ENCODE measurements around the gene FCHSD1. TPM values are rescaled to one million over a fixed set of nuclear protein-coding genes. Genes with fewer than 3 reads are reported as not detected.

Gene FCHSD1
- total RNA-seq, 1 experiment from 2014 or later: 23.1 TPM

GRCh38 chr5:141628175-141628788 is 22.9 kb downstream of the FCHSD1 start:
- Histone ChIP-seq H4K8ac (replicated peaks; ENCODE audit: insufficient read length, low read depth, low read length) (no peak overlapping the region), H3K4me2 (ENCODE audit: insufficient read depth, insufficient read length, low read length) (no peak overlapping the region), H4K20me1 (ENCODE audit: control insufficient read depth, insufficient read depth, insufficient read length) (no peaks in the 10 kb centered on the region), H3K79me2 (ENCODE audit: insufficient read depth, low read length) (no peaks in the 10 kb centered on the region), H2AK5ac (ENCODE audit: insufficient read length, low read length) (no peak overlapping the region), H2AFZ (ENCODE audit: low read length) (no peak overlapping the region), H3K23ac (ENCODE audit: insufficient read length, low read depth, low read length) (no peak overlapping the region), H3K56ac (ENCODE audit: insufficient read length, low read depth, low read length) (no peak overlapping the region), H4K91ac (ENCODE audit: insufficient read length, low read depth, low read length) (no peak overlapping the region), H3T11ph (ENCODE audit: low read length) (no peak overlapping the region), H3K14ac (ENCODE audit: insufficient read depth, low read length) (no peak overlapping the region), H3K27me3 (ENCODE audit: insufficient read depth, low read length) (no peaks in the 10 kb centered on the region), H3K79me1 (ENCODE audit: insufficient read depth, low read depth, low read length, poor library complexity, severe bottlenecking) (peaks cover 3% of the 10 kb centered on the region), H2BK12ac (ENCODE audit: insufficient read length, low read depth, low read length) (no peak overlapping the region), H2BK15ac (ENCODE audit: low read depth, low read length) (no peak overlapping the region), H3K4me1 (ENCODE audit: insufficient read depth, low read length) (no peaks in the 10 kb centered on the region), H2BK20ac (ENCODE audit: low read depth, low read length, poor library complexity, severe bottlenecking) (no peak overlapping the region), H3K4ac (ENCODE audit: low read depth, low read length) (no peak overlapping the region), H3K27ac (ENCODE audit: insufficient read length, low read depth, low read length) (no peak overlapping the region), H3K18ac (ENCODE audit: insufficient read length, low read depth, low read length) (no peak overlapping the region), H4K5ac (ENCODE audit: insufficient read length, low read depth, low read length) (no peak overlapping the region), H3K23me2 (ENCODE audit: insufficient read length, low read depth, low read length, poor library complexity, severe bottlenecking) (no peaks in the 10 kb centered on the region), H3K9ac (ENCODE audit: extremely low read depth, insufficient read length, low read length) (no peak overlapping the region), H2BK5ac (ENCODE audit: insufficient read length, low read length) (no peak overlapping the region), H2BK120ac (ENCODE audit: low read depth, low read length, poor library complexity, severe bottlenecking) (no peak overlapping the region), H3K9me3 (ENCODE audit: control insufficient read depth, low read depth, low read length) (no peaks in the 10 kb centered on the region)
- TF ChIP-seq, protein P1, sequence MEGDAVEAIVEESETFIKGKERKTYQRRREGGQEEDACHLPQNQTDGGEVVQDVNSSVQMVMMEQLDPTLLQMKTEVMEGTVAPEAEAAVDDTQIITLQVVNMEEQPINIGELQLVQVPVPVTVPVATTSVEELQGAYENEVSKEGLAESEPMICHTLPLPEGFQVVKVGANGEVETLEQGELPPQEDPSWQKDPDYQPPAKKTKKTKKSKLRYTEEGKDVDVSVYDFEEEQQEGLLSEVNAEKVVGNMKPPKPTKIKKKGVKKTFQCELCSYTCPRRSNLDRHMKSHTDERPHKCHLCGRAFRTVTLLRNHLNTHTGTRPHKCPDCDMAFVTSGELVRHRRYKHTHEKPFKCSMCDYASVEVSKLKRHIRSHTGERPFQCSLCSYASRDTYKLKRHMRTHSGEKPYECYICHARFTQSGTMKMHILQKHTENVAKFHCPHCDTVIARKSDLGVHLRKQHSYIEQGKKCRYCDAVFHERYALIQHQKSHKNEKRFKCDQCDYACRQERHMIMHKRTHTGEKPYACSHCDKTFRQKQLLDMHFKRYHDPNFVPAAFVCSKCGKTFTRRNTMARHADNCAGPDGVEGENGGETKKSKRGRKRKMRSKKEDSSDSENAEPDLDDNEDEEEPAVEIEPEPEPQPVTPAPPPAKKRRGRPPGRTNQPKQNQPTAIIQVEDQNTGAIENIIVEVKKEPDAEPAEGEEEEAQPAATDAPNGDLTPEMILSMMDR (conservative IDR thresholded peaks at IDR 0.05): no peak
- Mint-ChIP-seq H3K4me3 (no peak overlapping the region), H3K36me3 (ENCODE audit: insufficient read depth in 1 of 3, low read depth in 3 of 3) (peaks cover 25 to 68% (median 67%) of the 10 kb centered on the region in 3 experiments; a peak in 6 of 7 replicates), H3K9me3 (no peaks in the 10 kb centered on the region), H3K27me3 (ENCODE audit: low read depth) (no peaks in the 10 kb centered on the region), H3K27ac (no peak overlapping the region), H3K4me1 (peaks cover 8% of the 10 kb centered on the region in 2 experiments)
- WGBS (ENCODE audit: extremely low coverage, insufficient read length, low lambda C conversion rate): no CpG with 5 or more reads among the region's 6 CpGs
- DNase-seq: no peak
